ENCODE results near the gene SELL. TPM values are rescaled to one million over a fixed set of nuclear protein-coding genes. Genes with fewer than 3 reads are reported as not detected.

Gene SELL
- total and polyA plus RNA-seq, 2 experiments from 2014 or later = not detected

Other genes with a start within 250 kb of the SELL start
- gene SLC19A2, start 225.7 kb downstream of the SELL start, total RNA-seq (2014; rRNA removed; shearing (Covaris generic)) = 39.1 and 42.8 TPM in 2 replicates
- gene SLC19A2, start 225.7 kb downstream of the SELL start, polyA plus RNA-seq (2016; fragmentation: Nextera tagmentation; extraction: Ambion mirVana) = 9.9 and 11.1 TPM in 2 replicates
- gene F5, start 125.1 kb downstream of the SELL start, total RNA-seq (2014; rRNA removed; shearing (Covaris generic)) = not detected in 2 replicates
- 0.10 and 0.16 TPM in 2 replicates for gene F5, start 125.1 kb downstream of the SELL start, polyA plus RNA-seq (2016; fragmentation: Nextera tagmentation; extraction: Ambion mirVana)
- not detected in 2 replicates for gene SELP, start 81.5 kb downstream of the SELL start, total RNA-seq (2014; rRNA removed; shearing (Covaris generic))
- not detected in 2 replicates for gene SELP, start 81.5 kb downstream of the SELL start, polyA plus RNA-seq (2016; fragmentation: Nextera tagmentation; extraction: Ambion mirVana)
- not detected in 2 replicates for gene SELE, start 22.5 kb upstream of the SELL start, total RNA-seq (2014; rRNA removed; shearing (Covaris generic))
- gene SELE, start 22.5 kb upstream of the SELL start, polyA plus RNA-seq (2016; fragmentation: Nextera tagmentation; extraction: Ambion mirVana) = not detected in 2 replicates
- gene METTL18, start 83.3 kb upstream of the SELL start, total RNA-seq (2014; rRNA removed; shearing (Covaris generic)) = 9.9 and 13.6 TPM in 2 replicates
- gene METTL18, start 83.3 kb upstream of the SELL start, polyA plus RNA-seq (2016; fragmentation: Nextera tagmentation; extraction: Ambion mirVana) = 13.6 and 14.2 TPM in 2 replicates
- 6.1 and 6.8 TPM in 2 replicates for gene SCYL3, start 182.3 kb upstream of the SELL start, total RNA-seq (2014; rRNA removed; shearing (Covaris generic))
- 1.8 and 2.2 TPM in 2 replicates for gene SCYL3, start 182.3 kb upstream of the SELL start, polyA plus RNA-seq (2016; fragmentation: Nextera tagmentation; extraction: Ambion mirVana)

All from GM23338 (cell line).